Liver (tissue), 3 donors: ENCODE results near the gene KIFC3.

Experiments used
- ATF3 ChIP-seq: IDR thresholded peaks from 2 replicates; pipeline ENCODE4 v1.6.1; 2016; ENCODE audit warnings: antibody characterized with exemption
- CTCF ChIP-seq: fragments of 150-350 bp; IDR thresholded peaks from 2 replicates; pipeline ENCODE4 v1.5.1; 2017; ENCODE audit warnings: improper control_type of control experiment, low read depth, low read length; ENCODE audit not compliant: missing input control
- FOXA1 ChIP-seq: IDR thresholded peaks from 2 replicates; pipeline ENCODE4 v1.6.1; 2016; ENCODE audit warnings: antibody characterized with exemption
- JUND ChIP-seq, 2 donors: IDR thresholded peaks; 2 replicates each; pipeline ENCODE4 v1.6.1; 2016; ENCODE audit warnings: antibody characterized with exemption in 2 of 2
- YY1 ChIP-seq: IDR thresholded peaks from 2 replicates; pipeline ENCODE4 v1.6.1; 2016; ENCODE audit warnings: antibody characterized with exemption, mild to moderate bottlenecking
- donor health status: healthy.
- donor health status: healthy.

- peak; percentile 11 for TF ChIP-seq CTCF
- TF ChIP-seq YY1 = no peak
- no peak for TF ChIP-seq FOXA1
- no peak for TF ChIP-seq JUND (IDR thresholded peaks at IDR 0.05)
- TF ChIP-seq ATF3 = no peak
Observed at GRCh38 chr16:57723170-57723569, 79.1 kb downstream of the KIFC3 start.
